ENCODE results near the gene KCNMA1.

GRCh38 chr10:77520995-77521394 lies 116.6 kb downstream of the KCNMA1 start:
- TF ChIP-seq EP300 (IDR thresholded peaks at IDR 0.05; ENCODE audit: low read depth) (no peak), CTCF (IDR thresholded peaks at IDR 0.05) (no peak), POLR2A (IDR thresholded peaks at IDR 0.05) (no peak)
